ENCODE results near the gene KIF19.

Gene KIF19

GRCh38 chr17:74351552-74352210 lies 25.7 kb downstream of the KIF19 start:
- peaks cover 0 to 5% of the 10 kb centered on the region in 2 donors for H3K4me1 Mint-ChIP-seq (ENCODE audit: low read depth in 2 of 2)
- no peaks in the 10 kb centered on the region for H3K9me3 Mint-ChIP-seq
- no peak overlapping the region for H3K4me3 Mint-ChIP-seq
- no peak overlapping the region for H3K27ac Mint-ChIP-seq
- ATAC-seq (replicated peaks) (peak; percentile 11), DNase-seq (no peak)
- peaks cover 40 to 84% of the 10 kb centered on the region in 2 donors for H3K27me3 Mint-ChIP-seq
- peaks cover 3% of the 10 kb centered on the region for H3K36me3 Mint-ChIP-seq (ENCODE audit: insufficient read depth)

- Mint-ChIP-seq H3K27me3 (peaks cover 42 to 86% of the 10 kb centered on the region in 2 donors), H3K4me1 (ENCODE audit: low read depth in 2 of 2) (peaks cover 0 to 6% of the 10 kb centered on the region in 2 donors), H3K36me3 (ENCODE audit: insufficient read depth) (peaks cover 3% of the 10 kb centered on the region), H3K27ac (no peak overlapping the region), H3K9me3 (no peaks in the 10 kb centered on the region), H3K4me3 (no peak overlapping the region)
- ATAC-seq (replicated peaks): no peak
- no peak for DNase-seq
Observed at GRCh38 chr17:74353446-74354060, 27.5 kb downstream of the KIF19 start.

GRCh38 chr17:74354123-74354522 lies 28.1 kb downstream of the KIF19 start:
- Mint-ChIP-seq H3K36me3 (ENCODE audit: insufficient read depth) (peaks cover 3% of the 10 kb centered on the region), H3K27ac (no peak overlapping the region), H3K4me3 (peak overlapping the region in 1 of 2 donors; percentile 15), H3K4me1 (ENCODE audit: low read depth in 2 of 2) (peaks cover 0 to 6% of the 10 kb centered on the region in 2 donors), H3K9me3 (no peaks in the 10 kb centered on the region), H3K27me3 (peaks cover 42 to 86% of the 10 kb centered on the region in 2 donors)
- DNase-seq (peak; percentile 49 to 56 (median 52)), ATAC-seq (replicated peaks) (peak; percentile 74)

- no peaks in the 10 kb centered on the region for H3K9me3 Mint-ChIP-seq
- peaks cover 3% of the 10 kb centered on the region for H3K36me3 Mint-ChIP-seq (ENCODE audit: insufficient read depth)
- no peak overlapping the region for H3K4me3 Mint-ChIP-seq
- peaks cover 0 to 6% of the 10 kb centered on the region in 2 donors for H3K4me1 Mint-ChIP-seq (ENCODE audit: low read depth in 2 of 2)
- H3K27ac Mint-ChIP-seq: no peak overlapping the region
- peaks cover 42 to 89% of the 10 kb centered on the region in 2 donors for H3K27me3 Mint-ChIP-seq
- ATAC-seq (replicated peaks): no peak
- DNase-seq: no peak
Observed at GRCh38 chr17:74354561-74354960, 28.5 kb downstream of the KIF19 start.

- H3K27me3 Mint-ChIP-seq: peaks cover 42 to 89% of the 10 kb centered on the region in 2 donors
- peak overlapping the region in 1 of 2 donors; percentile 25 for H3K4me3 Mint-ChIP-seq
- ATAC-seq (replicated peaks): no peak
- H3K27ac Mint-ChIP-seq: no peak overlapping the region
- H3K36me3 Mint-ChIP-seq (ENCODE audit: insufficient read depth): peaks cover 3% of the 10 kb centered on the region
- no peaks in the 10 kb centered on the region for H3K9me3 Mint-ChIP-seq
- peaks cover 0 to 6% of the 10 kb centered on the region in 2 donors for H3K4me1 Mint-ChIP-seq (ENCODE audit: low read depth in 2 of 2)
- no peak for DNase-seq
Observed at GRCh38 chr17:74355065-74355464, 29.0 kb downstream of the KIF19 start.

GRCh38 chr17:74356646-74357465 lies 30.8 kb downstream of the KIF19 start:
- no peak overlapping the region for H3K27ac Mint-ChIP-seq
- peaks cover 51 to 93% of the 10 kb centered on the region in 2 donors for H3K27me3 Mint-ChIP-seq
- H3K4me3 Mint-ChIP-seq: peak overlapping the region; percentile 20 to 31
- no peaks in the 10 kb centered on the region for H3K36me3 Mint-ChIP-seq (ENCODE audit: insufficient read depth)
- no peaks in the 10 kb centered on the region for H3K9me3 Mint-ChIP-seq
- DNase-seq (no peak), ATAC-seq (replicated peaks) (peak; percentile 54)
- peaks cover 0 to 13% of the 10 kb centered on the region in 2 donors for H3K4me1 Mint-ChIP-seq (ENCODE audit: low read depth in 2 of 2)

GRCh38 chr17:74357466-74357809 lies 31.4 kb downstream of the KIF19 start:
- H3K36me3 Mint-ChIP-seq (ENCODE audit: insufficient read depth): no peaks in the 10 kb centered on the region
- H3K4me1 Mint-ChIP-seq (ENCODE audit: low read depth in 2 of 2): peaks cover 0 to 13% of the 10 kb centered on the region in 2 donors
- no peak for DNase-seq
- H3K27me3 Mint-ChIP-seq: peaks cover 51 to 93% of the 10 kb centered on the region in 2 donors
- no peaks in the 10 kb centered on the region for H3K9me3 Mint-ChIP-seq
- ATAC-seq (replicated peaks): no peak
- H3K4me3 Mint-ChIP-seq: peak overlapping the region in 1 of 2 donors; percentile 54
- H3K27ac Mint-ChIP-seq: no peak overlapping the region

GRCh38 chr17:74358697-74359096 lies 32.7 kb downstream of the KIF19 start:
- peaks cover 39 to 93% of the 10 kb centered on the region in 2 donors for H3K27me3 Mint-ChIP-seq
- no peak overlapping the region for H3K27ac Mint-ChIP-seq
- ATAC-seq (replicated peaks): no peak
- no peaks in the 10 kb centered on the region for H3K36me3 Mint-ChIP-seq (ENCODE audit: insufficient read depth)
- H3K4me1 Mint-ChIP-seq (ENCODE audit: low read depth in 2 of 2): peaks cover 0 to 13% of the 10 kb centered on the region in 2 donors
- H3K4me3 Mint-ChIP-seq: peak overlapping the region in 1 of 2 donors; percentile 40
- no peaks in the 10 kb centered on the region for H3K9me3 Mint-ChIP-seq
- no peak for DNase-seq

GRCh38 chr17:74359916-74360315 lies 33.9 kb downstream of the KIF19 start:
- Mint-ChIP-seq H3K4me3 (no peak overlapping the region), H3K4me1 (ENCODE audit: low read depth in 2 of 2) (peaks cover 0 to 9% of the 10 kb centered on the region in 2 donors), H3K27ac (no peak overlapping the region), H3K9me3 (no peaks in the 10 kb centered on the region), H3K27me3 (peaks cover 27 to 82% of the 10 kb centered on the region in 2 donors), H3K36me3 (ENCODE audit: insufficient read depth) (no peaks in the 10 kb centered on the region)
- DNase-seq: no peak
- ATAC-seq (replicated peaks): no peak

- peaks cover 22 to 72% of the 10 kb centered on the region in 2 donors for H3K27me3 Mint-ChIP-seq
- H3K4me1 Mint-ChIP-seq (ENCODE audit: low read depth in 2 of 2): peaks cover 0 to 9% of the 10 kb centered on the region in 2 donors
- H3K4me3 Mint-ChIP-seq: no peak overlapping the region
- no peak for ATAC-seq (replicated peaks)
- DNase-seq: no peak
- H3K36me3 Mint-ChIP-seq (ENCODE audit: insufficient read depth): no peaks in the 10 kb centered on the region
- H3K27ac Mint-ChIP-seq: no peak overlapping the region
- no peaks in the 10 kb centered on the region for H3K9me3 Mint-ChIP-seq
Observed at GRCh38 chr17:74360899-74361229, 34.8 kb downstream of the KIF19 start.

- Mint-ChIP-seq H3K36me3 (ENCODE audit: insufficient read depth) (no peaks in the 10 kb centered on the region), H3K27me3 (peaks cover 22 to 66% of the 10 kb centered on the region in 2 donors), H3K4me3 (no peak within 1 kb of the TSS), H3K9me3 (no peaks in the 10 kb centered on the region), H3K27ac (no peak within 1 kb of the TSS), H3K4me1 (ENCODE audit: low read depth in 2 of 2) (peaks cover 0 to 9% of the 10 kb centered on the region in 2 donors)
- peak; percentile 26 to 36 (median 33) for DNase-seq
- ATAC-seq (replicated peaks): peak; percentile 44
Observed at GRCh38 chr17:74361230-74362068, 35.4 kb downstream of the KIF19 start, which contains the start of gene BTBD17. Gene BTBD17 (minus strand): TSS chr17:74361868. CDS start chr17:74361819, 49 bp downstream.

- ATAC-seq (replicated peaks) (no peak), DNase-seq (no peak)
- H3K4me1 Mint-ChIP-seq (ENCODE audit: low read depth in 2 of 2): peaks cover 0 to 9% of the 10 kb centered on the region in 2 donors
- no peaks in the 10 kb centered on the region for H3K36me3 Mint-ChIP-seq (ENCODE audit: insufficient read depth)
- H3K27me3 Mint-ChIP-seq: peaks cover 22 to 63% of the 10 kb centered on the region in 2 donors
- no peak overlapping the region for H3K4me3 Mint-ChIP-seq
- no peaks in the 10 kb centered on the region for H3K9me3 Mint-ChIP-seq
- no peak overlapping the region for H3K27ac Mint-ChIP-seq
Observed at GRCh38 chr17:74362069-74362405, 36.0 kb downstream of the KIF19 start.
